ENCODE results near the gene EGLN1. TPM values are rescaled to one million over a fixed set of nuclear protein-coding genes. Genes with fewer than 3 reads are reported as not detected.

EGLN1 gene
- total RNA-seq, 1 experiment from 2014 or later: 27.1 TPM

DNA sequence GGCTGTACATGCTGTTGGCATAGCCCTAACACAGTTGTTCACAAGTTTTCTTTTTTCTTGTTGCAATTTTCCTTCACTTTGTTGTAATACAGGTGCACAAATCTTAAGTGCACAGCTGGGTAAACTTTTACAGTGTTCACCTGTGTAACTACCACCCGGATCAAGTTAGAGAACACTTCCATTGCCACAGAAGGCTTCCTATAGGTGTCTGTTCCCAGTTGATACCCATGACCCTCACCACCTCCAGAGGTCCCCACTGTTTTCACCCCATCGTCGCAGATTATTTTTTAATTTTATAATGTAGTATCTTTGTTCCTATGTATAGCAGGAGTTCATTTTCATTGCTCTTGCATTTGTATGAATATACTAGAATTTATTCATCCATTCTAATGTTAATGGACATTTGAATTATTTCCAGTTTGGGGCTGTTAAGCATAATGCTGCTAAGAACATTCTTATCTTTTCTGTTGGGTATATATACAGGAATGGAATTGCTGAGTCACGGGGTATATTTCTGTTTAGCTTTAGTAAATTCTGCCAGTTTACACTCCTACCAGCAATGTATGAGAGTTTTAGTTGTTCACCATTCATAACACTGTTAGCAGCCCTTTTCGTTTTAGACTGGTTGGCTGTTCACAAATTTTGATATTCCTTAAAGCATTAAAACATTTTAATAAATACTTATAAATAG, 67.6 kb downstream of the EGLN1 start:
- ChIA-PET POLR2A (no interaction called here), CTCF (no interaction called here), RAD21 (ENCODE audit: low non-redundant PET in 1 of 2, low total read pairs in 2 of 2, uncharacterized antibody in 2 of 2, unreplicated experiment in 2 of 2) (no interaction called here)
- Histone ChIP-seq H3K9me2 (ENCODE audit: insufficient read depth) (no peaks in the 10 kb centered on the region), H3K4me3 (replicated peaks in 1 of 2; ENCODE audit: low read depth in 1 of 2, low read length in 2 of 2) (no peak overlapping the region), H2AFZ (ENCODE audit: low read depth, low read length, poor library complexity, severe bottlenecking) (no peak overlapping the region), H3K9me3 (ENCODE audit: control insufficient read depth in 1 of 2, insufficient read depth in 1 of 2, low read depth in 1 of 2, low read length in 2 of 2) (no peaks in the 10 kb centered on the region), H3K9ac (ENCODE audit: low read length) (no peak overlapping the region), H4K20me1 (ENCODE audit: insufficient read depth) (0 out of 2 replicates have a peak, but pooled peaks cover 3% of the 10 kb centered on the region), H3K27ac (ENCODE audit: low read depth, low read length) (no peak overlapping the region), H3K27me3 (ENCODE audit: insufficient read depth, low read length) (no peaks in the 10 kb centered on the region), H3K4me2 (ENCODE audit: low read length) (no peak overlapping the region), H3K36me3 (ENCODE audit: control insufficient read depth in 1 of 2, insufficient read depth in 2 of 2, low read length in 2 of 2) (peaks cover 18 to 19% of the 10 kb centered on the region in 2 experiments; a peak in 3 of 4 replicates), H3K4me1 (ENCODE audit: control insufficient read depth in 1 of 2, insufficient read depth in 2 of 2, low read length in 2 of 2) (peaks cover 0 to 3% of the 10 kb centered on the region in 2 experiments; a peak in 1 of 4 replicates), H3K79me2 (ENCODE audit: insufficient read depth, low read length) (no peaks in the 10 kb centered on the region)
- DNase-seq (ENCODE audit: low read depth, low spot score) (no peak), ATAC-seq (no peak)
- intact Hi-C loops (cut with micrococcal nuclease): no loop called here
- no peak for TF ChIP-seq SIN3A (IDR thresholded peaks at IDR 0.05; ENCODE audit: low read depth)
- no peak for TF ChIP-seq SP1 (IDR thresholded peaks at IDR 0.05; ENCODE audit: low read depth)
- no peak for TF ChIP-seq MAX (IDR thresholded peaks at IDR 0.05)
- TF ChIP-seq CEBPB (IDR thresholded peaks at IDR 0.05; ENCODE audit: low read depth): no peak
- no peak for TF ChIP-seq ZNF274 (IDR thresholded peaks at IDR 0.05; ENCODE audit: low read depth, low read length)
- TF ChIP-seq JUND (IDR thresholded peaks at IDR 0.05): no peak
- TF ChIP-seq POLR2A (IDR thresholded peaks at IDR 0.05; ENCODE audit: borderline replicate concordance, extremely low read depth, insufficient read depth, insufficient read length): no peak
- TF ChIP-seq RAD21 (IDR thresholded peaks at IDR 0.05; ENCODE audit: low read depth): no peak
- TF ChIP-seq, protein P1, sequence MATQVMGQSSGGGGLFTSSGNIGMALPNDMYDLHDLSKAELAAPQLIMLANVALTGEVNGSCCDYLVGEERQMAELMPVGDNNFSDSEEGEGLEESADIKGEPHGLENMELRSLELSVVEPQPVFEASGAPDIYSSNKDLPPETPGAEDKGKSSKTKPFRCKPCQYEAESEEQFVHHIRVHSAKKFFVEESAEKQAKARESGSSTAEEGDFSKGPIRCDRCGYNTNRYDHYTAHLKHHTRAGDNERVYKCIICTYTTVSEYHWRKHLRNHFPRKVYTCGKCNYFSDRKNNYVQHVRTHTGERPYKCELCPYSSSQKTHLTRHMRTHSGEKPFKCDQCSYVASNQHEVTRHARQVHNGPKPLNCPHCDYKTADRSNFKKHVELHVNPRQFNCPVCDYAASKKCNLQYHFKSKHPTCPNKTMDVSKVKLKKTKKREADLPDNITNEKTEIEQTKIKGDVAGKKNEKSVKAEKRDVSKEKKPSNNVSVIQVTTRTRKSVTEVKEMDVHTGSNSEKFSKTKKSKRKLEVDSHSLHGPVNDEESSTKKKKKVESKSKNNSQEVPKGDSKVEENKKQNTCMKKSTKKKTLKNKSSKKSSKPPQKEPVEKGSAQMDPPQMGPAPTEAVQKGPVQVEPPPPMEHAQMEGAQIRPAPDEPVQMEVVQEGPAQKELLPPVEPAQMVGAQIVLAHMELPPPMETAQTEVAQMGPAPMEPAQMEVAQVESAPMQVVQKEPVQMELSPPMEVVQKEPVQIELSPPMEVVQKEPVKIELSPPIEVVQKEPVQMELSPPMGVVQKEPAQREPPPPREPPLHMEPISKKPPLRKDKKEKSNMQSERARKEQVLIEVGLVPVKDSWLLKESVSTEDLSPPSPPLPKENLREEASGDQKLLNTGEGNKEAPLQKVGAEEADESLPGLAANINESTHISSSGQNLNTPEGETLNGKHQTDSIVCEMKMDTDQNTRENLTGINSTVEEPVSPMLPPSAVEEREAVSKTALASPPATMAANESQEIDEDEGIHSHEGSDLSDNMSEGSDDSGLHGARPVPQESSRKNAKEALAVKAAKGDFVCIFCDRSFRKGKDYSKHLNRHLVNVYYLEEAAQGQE (IDR thresholded peaks at IDR 0.05; ENCODE audit: low read depth): no peak
- TF ChIP-seq POLR2AphosphoS5 (IDR thresholded peaks at IDR 0.05; ENCODE audit: low read depth, low read length): no peak
- no peak for TF ChIP-seq YY1 (IDR thresholded peaks at IDR 0.05; ENCODE audit: extremely low read depth, insufficient replicate concordance, low read depth, low read length)
- TF ChIP-seq, protein P2, sequence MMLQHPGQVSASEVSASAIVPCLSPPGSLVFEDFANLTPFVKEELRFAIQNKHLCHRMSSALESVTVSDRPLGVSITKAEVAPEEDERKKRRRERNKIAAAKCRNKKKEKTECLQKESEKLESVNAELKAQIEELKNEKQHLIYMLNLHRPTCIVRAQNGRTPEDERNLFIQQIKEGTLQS (IDR thresholded peaks at IDR 0.05): no peak
- TF ChIP-seq CTCF (IDR thresholded peaks at IDR 0.05 in 2 of 3, conservative IDR thresholded peaks at IDR 0.05 in 1 of 3; ENCODE audit: borderline replicate concordance in 1 of 3, insufficient read depth in 1 of 3, low read depth in 2 of 3, low read length in 2 of 3): no peak
- TF ChIP-seq EZH2 (IDR thresholded peaks at IDR 0.05): no peak
- BruUV-seq (replicated peaks): no TSS peak

All from HCT116 (cell line).